Colonic mucosa (tissue), 4 donors: ENCODE data around the gene SPEG. TPM values are rescaled to one million over a fixed set of nuclear protein-coding genes. Genes with fewer than 3 reads are reported as not detected.

ENCODE experiments used
- DNase-seq: peaks from one replicate; pipeline ENCODE4 v3.0.0-alpha.2; 2020
- H3K27ac ChIP-seq: fragments of 200-600 bp; one replicate; pipeline ENCODE4 v1.8.0; 2021
- H3K27me3 ChIP-seq: fragments of 200-600 bp; one replicate; pipeline ENCODE4 v1.8.0; 2021
- H3K36me3 ChIP-seq: fragments of 200-600 bp; one replicate; pipeline ENCODE4 v1.8.0; 2021
- H3K4me1 ChIP-seq: fragments of 200-600 bp; one replicate; pipeline ENCODE4 v1.8.0; 2021; ENCODE audit warnings: mild to moderate bottlenecking
- H3K4me3 ChIP-seq: fragments of 200-600 bp; one replicate; pipeline ENCODE4 v1.8.0; 2021
- H3K9ac ChIP-seq, 2 donors: one replicate each; pipeline ENCODE4 v1.7.0; 2013; ENCODE audit warnings: control low read depth in 2 of 2, low read depth in 2 of 2, low read length in 2 of 2
- H3K9me3 ChIP-seq: fragments of 200-600 bp; one replicate; pipeline ENCODE4 v1.8.0; 2021
- CTCF ChIP-seq: fragments of 200-600 bp; IDR thresholded peaks from one replicate; pipeline ENCODE4 v1.8.0; 2022; ENCODE audit warnings: antibody characterized with exemption, mild to moderate bottlenecking
- intact Hi-C: fragments of 100-400 bp; cut with DNase I; formaldehyde crosslinking; loops from one replicate; pipeline ENCODE4 v1.14.1; 2022
- total RNA-seq, 2 donors: library from RNA; stranded (reverse); fragmentation: NEBNext Ultra II Directional in 1 of 2; extraction: Animal tissue kit (Norgen Biotek cat#: 25700) in 1 of 2; gene quantifications; one replicate each; pipeline ENCODE4 v1.2.1, GENCODE V29; 2021
- donor health status: healthy.
- donor health status: DM: no; HTN: no; CAD: no.
- donor health status: DM: no; HTN: no; CAD: no.

SPEG gene
- total RNA-seq, 2 donors from 2014 or later, result 6.2 to 19.3 TPM

- DNase-seq, result no peak
- H3K27me3 ChIP-seq, result no peaks in the 10 kb centered on the region
- H3K27ac ChIP-seq, result no peak overlapping the region
These were observed 6.2 kb upstream of the SPEG start for GRCh38 chr2:219428469-219428868.

GRCh38 chr2:219429958-219430606 lies 4.6 kb upstream of the SPEG start:
- Histone ChIP-seq H3K27me3 (peaks cover 8% of the 10 kb centered on the region), H3K27ac (no peak overlapping the region), H3K9ac (no peak overlapping the region), H3K4me1 (no peaks in the 10 kb centered on the region), H3K4me3 (no peak overlapping the region), H3K36me3 (no peaks in the 10 kb centered on the region), H3K9me3 (no peaks in the 10 kb centered on the region)
- intact Hi-C loops, result no loop called here
- no peak for DNase-seq
- no peak for TF ChIP-seq CTCF

More at GRCh38 chr2:219428469-219428868, 6.2 kb upstream of the SPEG start:
- Histone ChIP-seq H3K4me1 (no peaks in the 10 kb centered on the region), H3K9ac (no peak overlapping the region), H3K9me3 (no peaks in the 10 kb centered on the region), H3K4me3 (no peak overlapping the region), H3K36me3 (no peaks in the 10 kb centered on the region)
- intact Hi-C loops, result no loop called here
- TF ChIP-seq CTCF, result no peak

- Histone ChIP-seq H3K27ac (no peak overlapping the region), H3K4me3 (no peak overlapping the region), H3K4me1 (no peaks in the 10 kb centered on the region), H3K36me3 (no peaks in the 10 kb centered on the region), H3K27me3 (peaks cover 15% of the 10 kb centered on the region), H3K9me3 (no peaks in the 10 kb centered on the region), H3K9ac (no peak overlapping the region)
- intact Hi-C loops, result no loop called here
- TF ChIP-seq CTCF, result no peak
- DNase-seq, result no peak
These were observed 3.7 kb upstream of the SPEG start for GRCh38 chr2:219430633-219431615.

GRCh38 chr2:219433666-219434467 lies 776 bp upstream of the SPEG start:
- Histone ChIP-seq H3K4me3 (no peak overlapping the region), H3K9me3 (no peaks in the 10 kb centered on the region), H3K27ac (peak overlapping the region; percentile 25), H3K36me3 (no peaks in the 10 kb centered on the region), H3K9ac (no peak overlapping the region), H3K4me1 (no peaks in the 10 kb centered on the region), H3K27me3 (peaks cover 15% of the 10 kb centered on the region)
- intact Hi-C loops, result no loop called here
- no peak for TF ChIP-seq CTCF
- no peak for DNase-seq

- intact Hi-C loops, result no loop called here
- H3K36me3 ChIP-seq, result no peaks in the 10 kb centered on the region
- peaks cover 15% of the 10 kb centered on the region for H3K27me3 ChIP-seq
- no peak for TF ChIP-seq CTCF
- H3K9ac ChIP-seq, result no peak overlapping the region
- no peak for DNase-seq
- H3K4me3 ChIP-seq, result no peak overlapping the region
- H3K27ac ChIP-seq, result peak overlapping the region; percentile 25
- no peaks in the 10 kb centered on the region for H3K4me1 ChIP-seq
- H3K9me3 ChIP-seq, result no peaks in the 10 kb centered on the region
These were observed 250 bp upstream of the SPEG start for GRCh38 chr2:219434468-219434717.
